Neural crest cell (in vitro differentiated cells): ENCODE measurements around the gene CBFB. TPM values are rescaled to one million over a fixed set of nuclear protein-coding genes. Genes with fewer than 3 reads are reported as not detected.

ENCODE experiments used
- DNase-seq: peaks from one replicate; pipeline ENCODE4 v3.0.0; 2021; ENCODE audit warnings: low read depth, mixed read lengths, low spot score
- H3K27ac Mint-ChIP-seq: one replicate; pipeline ENCODE4 v1.8.0; 2021; ENCODE audit warnings: mild to moderate bottlenecking, mixed read lengths; ENCODE audit not compliant: unreplicated experiment
- H3K27me3 Mint-ChIP-seq: 2 replicates; pipeline ENCODE4 v1.8.0; 2021; ENCODE audit warnings: low read depth, mild to moderate bottlenecking, mixed read lengths
- H3K36me3 Mint-ChIP-seq: 2 replicates; pipeline ENCODE4 v1.8.0; 2021; ENCODE audit warnings: low read depth, mild to moderate bottlenecking, mixed read lengths
- H3K4me1 Mint-ChIP-seq: 2 replicates; pipeline ENCODE4 v1.8.0; 2021; ENCODE audit warnings: mixed read lengths
- H3K4me3 Mint-ChIP-seq: one replicate; pipeline ENCODE4 v1.8.0; 2021; ENCODE audit warnings: mild to moderate bottlenecking, mixed read lengths
- H3K9me3 Mint-ChIP-seq: 2 replicates; pipeline ENCODE4 v1.8.0; 2021; ENCODE audit warnings: mixed read lengths
- total RNA-seq: library from RNA; stranded (reverse); gene quantifications from 2 replicates; pipeline ENCODE4 v1.2.1, GENCODE V29; 2021
- TF ChIP-seq, protein P1 (sequence below): fragments of 200-600 bp; sonication (generic); conservative IDR thresholded peaks from 2 replicates; pipeline ENCODE4 v1.5.0; 2021; ENCODE audit warnings: antibody characterized with exemption, mild to moderate bottlenecking

CBFB gene
- total RNA-seq, 1 donor from 2014 or later, result 106 TPM

DNA sequence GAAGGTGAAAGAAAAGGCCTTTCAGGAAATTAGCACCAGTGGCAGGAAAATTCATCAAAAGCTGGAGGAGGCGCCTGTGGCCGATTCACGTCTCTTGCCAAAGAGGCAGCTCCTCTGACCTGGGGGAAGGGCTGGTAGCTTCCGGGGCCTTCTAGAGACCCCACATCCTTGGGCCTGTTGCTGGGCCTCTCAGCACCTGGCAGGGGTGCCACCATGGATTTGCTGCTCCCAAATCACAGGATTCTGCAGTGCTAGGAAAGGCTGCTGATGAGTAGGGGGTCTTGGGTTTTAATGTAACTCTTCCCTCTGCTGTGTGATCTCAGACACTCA is 11.6 kb upstream of the CBFB start:
- H3K36me3 Mint-ChIP-seq, result no peaks in the 10 kb centered on the region
- peaks cover 6% of the 10 kb centered on the region for H3K4me1 Mint-ChIP-seq
- peaks cover 33% of the 10 kb centered on the region for H3K27me3 Mint-ChIP-seq
- H3K27ac Mint-ChIP-seq, result no peak overlapping the region
- TF ChIP-seq, protein P1, sequence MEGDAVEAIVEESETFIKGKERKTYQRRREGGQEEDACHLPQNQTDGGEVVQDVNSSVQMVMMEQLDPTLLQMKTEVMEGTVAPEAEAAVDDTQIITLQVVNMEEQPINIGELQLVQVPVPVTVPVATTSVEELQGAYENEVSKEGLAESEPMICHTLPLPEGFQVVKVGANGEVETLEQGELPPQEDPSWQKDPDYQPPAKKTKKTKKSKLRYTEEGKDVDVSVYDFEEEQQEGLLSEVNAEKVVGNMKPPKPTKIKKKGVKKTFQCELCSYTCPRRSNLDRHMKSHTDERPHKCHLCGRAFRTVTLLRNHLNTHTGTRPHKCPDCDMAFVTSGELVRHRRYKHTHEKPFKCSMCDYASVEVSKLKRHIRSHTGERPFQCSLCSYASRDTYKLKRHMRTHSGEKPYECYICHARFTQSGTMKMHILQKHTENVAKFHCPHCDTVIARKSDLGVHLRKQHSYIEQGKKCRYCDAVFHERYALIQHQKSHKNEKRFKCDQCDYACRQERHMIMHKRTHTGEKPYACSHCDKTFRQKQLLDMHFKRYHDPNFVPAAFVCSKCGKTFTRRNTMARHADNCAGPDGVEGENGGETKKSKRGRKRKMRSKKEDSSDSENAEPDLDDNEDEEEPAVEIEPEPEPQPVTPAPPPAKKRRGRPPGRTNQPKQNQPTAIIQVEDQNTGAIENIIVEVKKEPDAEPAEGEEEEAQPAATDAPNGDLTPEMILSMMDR, result no peak
- H3K9me3 Mint-ChIP-seq, result no peaks in the 10 kb centered on the region
- DNase-seq, result no peak
- H3K4me3 Mint-ChIP-seq, result peak overlapping the region; percentile 47

DNA sequence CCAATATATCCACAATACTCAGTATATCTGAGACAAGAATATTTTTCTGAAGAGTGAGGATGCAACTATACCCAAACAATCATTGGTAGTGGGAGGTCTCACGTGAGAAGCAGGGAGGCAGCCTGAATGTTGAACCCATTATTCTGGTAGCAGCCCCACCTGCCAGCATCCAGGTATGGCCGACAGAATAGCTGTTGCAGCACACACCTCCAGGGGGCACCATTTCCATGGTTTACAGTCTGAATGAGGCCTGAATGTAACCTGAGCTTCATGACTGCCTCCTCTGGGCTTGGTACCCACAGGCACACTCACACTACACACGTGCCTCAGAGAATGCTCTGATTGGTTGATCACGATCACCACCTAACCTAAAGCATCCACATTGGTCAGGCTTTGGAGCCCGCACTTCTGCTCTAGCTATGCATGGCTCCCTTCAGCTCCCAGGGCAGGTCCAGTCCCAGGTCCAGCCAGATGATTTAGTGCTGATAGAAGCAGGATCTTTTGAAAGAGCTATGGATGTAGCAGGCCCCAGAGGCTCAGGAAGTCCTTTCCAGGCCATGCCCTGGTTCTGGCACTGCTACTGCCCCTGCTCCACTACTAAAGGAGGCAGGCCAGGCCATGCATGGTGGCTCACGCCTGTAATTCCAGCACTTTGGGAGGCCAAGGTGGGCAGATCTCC is 11.0 kb upstream of the CBFB start:
- H3K9me3 Mint-ChIP-seq, result no peaks in the 10 kb centered on the region
- TF ChIP-seq, protein P1, result peak; percentile 82
- H3K36me3 Mint-ChIP-seq, result no peaks in the 10 kb centered on the region
- H3K27ac Mint-ChIP-seq, result no peak overlapping the region
- H3K27me3 Mint-ChIP-seq, result peaks cover 32% of the 10 kb centered on the region
- H3K4me1 Mint-ChIP-seq, result peaks cover 10% of the 10 kb centered on the region
- peak overlapping the region; percentile 47 for H3K4me3 Mint-ChIP-seq
- DNase-seq, result peak; percentile 74

DNA sequence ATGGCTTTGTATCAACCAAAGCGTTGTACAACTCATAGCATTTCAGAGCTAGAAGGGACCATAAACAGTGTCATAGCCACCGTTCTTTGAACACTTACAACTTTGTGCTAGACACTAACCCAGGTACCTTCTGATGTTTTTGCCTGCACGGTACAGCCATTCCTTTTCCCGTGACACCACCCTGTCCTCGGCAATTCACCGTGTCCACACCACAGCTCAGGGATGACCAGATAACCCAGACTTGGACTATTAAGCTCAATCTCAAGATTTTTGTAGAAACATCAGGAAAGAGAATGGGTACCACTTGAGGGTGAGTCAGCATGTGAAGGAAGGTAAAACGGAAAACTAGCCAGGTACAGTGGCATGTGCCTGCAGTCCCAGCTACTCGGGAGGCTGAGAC is 9.8 kb upstream of the CBFB start:
- Mint-ChIP-seq H3K4me1 (peaks cover 12% of the 10 kb centered on the region), H3K9me3 (no peaks in the 10 kb centered on the region), H3K27me3 (peaks cover 25% of the 10 kb centered on the region), H3K27ac (no peak overlapping the region), H3K4me3 (no peak overlapping the region), H3K36me3 (no peaks in the 10 kb centered on the region)
- no peak for DNase-seq
- TF ChIP-seq, protein P1, result no peak

DNA sequence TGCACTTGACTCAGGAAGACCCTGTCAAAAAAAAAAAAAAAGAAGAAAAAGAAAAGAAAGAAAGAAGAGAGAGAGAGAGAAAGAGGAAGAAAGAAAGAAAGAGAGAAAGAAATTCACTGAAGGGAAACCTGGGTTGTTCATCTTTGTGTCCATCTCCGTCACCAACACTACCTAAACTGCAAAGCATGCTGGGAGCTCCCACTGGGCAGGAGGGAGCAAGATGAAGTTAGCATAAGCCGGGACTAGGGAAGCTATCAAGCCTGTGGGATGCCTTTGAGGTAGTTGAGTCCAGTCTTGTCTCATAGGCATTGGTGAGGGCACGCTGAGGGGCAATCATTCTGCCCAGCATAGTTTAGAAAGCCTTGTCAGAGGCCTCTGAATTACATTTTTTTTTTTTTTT is 7.6 kb upstream of the CBFB start:
- TF ChIP-seq, protein P1, result no peak

DNA sequence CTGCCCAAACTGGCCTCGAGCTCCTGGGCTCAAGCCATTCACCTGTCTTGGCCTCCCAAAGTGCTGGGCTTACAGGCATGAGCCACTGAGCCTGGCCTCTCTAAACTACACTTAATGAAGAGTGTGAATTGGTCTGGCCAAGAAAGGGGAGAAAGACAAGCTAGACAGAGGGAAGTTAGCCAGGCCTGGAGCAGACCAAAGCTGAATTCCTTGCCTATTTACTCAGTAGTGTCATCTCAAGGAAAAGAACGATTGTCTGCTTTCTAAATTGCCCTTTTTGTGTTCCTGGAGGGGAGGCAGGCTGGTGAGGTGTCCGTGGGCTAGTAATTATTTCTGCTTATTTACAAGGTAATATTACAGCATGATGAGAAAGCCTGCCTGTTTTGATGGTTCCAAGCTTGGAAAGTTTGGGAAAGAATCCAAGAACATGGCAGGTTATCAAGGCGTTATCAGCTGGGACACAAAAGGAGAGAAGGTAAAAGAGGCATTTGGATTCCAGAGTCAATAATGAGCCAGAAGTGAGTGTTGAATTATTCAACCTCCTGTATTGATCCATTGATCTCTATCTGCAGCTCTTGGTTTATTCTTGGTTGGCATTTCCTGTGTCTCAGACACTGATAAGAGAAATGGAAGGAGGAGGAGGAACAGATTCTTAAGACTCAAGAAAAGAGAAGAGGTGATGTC is 6.3 kb upstream of the CBFB start:
- TF ChIP-seq, protein P1, result no peak
- no peak for DNase-seq
- Mint-ChIP-seq H3K4me1 (peaks cover 14% of the 10 kb centered on the region), H3K36me3 (no peaks in the 10 kb centered on the region), H3K9me3 (no peaks in the 10 kb centered on the region), H3K27ac (no peak overlapping the region), H3K4me3 (peak overlapping the region; percentile 41), H3K27me3 (peaks cover 3% of the 10 kb centered on the region)

More for the DNA sequence above, 7.6 kb upstream of the CBFB start:
- DNase-seq, result no peak
- Mint-ChIP-seq H3K36me3 (no peaks in the 10 kb centered on the region), H3K4me3 (no peak overlapping the region), H3K9me3 (no peaks in the 10 kb centered on the region), H3K4me1 (peaks cover 16% of the 10 kb centered on the region), H3K27me3 (peaks cover 6% of the 10 kb centered on the region), H3K27ac (no peak overlapping the region)
